H1 (cell line): ENCODE results near the gene OTUD4. TPM values are rescaled to one million over a fixed set of nuclear protein-coding genes. Genes with fewer than 3 reads are reported as not detected.

ENCODE experiments used
- CHD7 ChIP-seq: fragments of 300-600 bp; sonication (generic); IDR thresholded peaks from 2 replicates; pipeline ENCODE4 v1.7.1; 2012; ENCODE audit warnings: low read length, moderate library complexity, mild to moderate bottlenecking, inconsistent platforms; ENCODE audit not compliant: insufficient replicate concordance
- EGR1 ChIP-seq: IDR thresholded peaks from 2 replicates; pipeline ENCODE4 v1.6.1; 2011; ENCODE audit warnings: low read depth, low read length, borderline replicate concordance
- GABPA ChIP-seq: IDR thresholded peaks from 2 replicates; pipeline ENCODE4 v1.6.1; 2011; ENCODE audit warnings: mild to moderate bottlenecking, low read length, moderate library complexity, borderline replicate concordance; ENCODE audit not compliant: insufficient read depth
- POLR2AphosphoS5 ChIP-seq: IDR thresholded peaks from 2 replicates; pipeline ENCODE4 v1.6.1; 2011; ENCODE audit warnings: low read depth, low read length
- SAP30 ChIP-seq: fragments of 300-600 bp; sonication (generic); IDR thresholded peaks from 2 replicates; pipeline ENCODE4 v1.7.1; 2012; ENCODE audit warnings: low read length, moderate library complexity, mild to moderate bottlenecking, inconsistent platforms; ENCODE audit not compliant: insufficient read depth, insufficient replicate concordance
- TAF1 ChIP-seq: IDR thresholded peaks from 2 replicates; pipeline ENCODE4 v1.6.1; 2011; ENCODE audit warnings: mild to moderate bottlenecking, low read depth, low read length
- polyA plus RNA-seq, 7 experiments: library from polyadenylated mRNA; depleted of rRNA in 3 of 7; stranded (reverse) in 5 of 7; unstranded in 2 of 7; fragments of >200 nt in 5 of 7; fragments of 200-250 nt in 2 of 7; gene quantifications; 1 replicate in 5 of 7; 2 replicates in 1 of 7; 4 replicates in 1 of 7; pipeline versions ENCODE4 v1.2.1 to v1.2.3, GENCODE V29; 2011 to 2013; ENCODE audit warnings: missing spikeins in 2 of 7, mixed read lengths in 2 of 7
- total RNA-seq: library from RNA; stranded (reverse); fragmentation: NEBNext Ultra II Directional; extraction: Animal tissue kit (Norgen Biotek cat#: 25700); gene quantifications from 2 replicates; pipeline ENCODE4 v1.2.1, GENCODE V29; 2021

The OTUD4 gene
- total and polyA plus RNA-seq, 2 of the 8 experiments (the other 6 are each of a cell fraction or from before 2014, with no cell fraction given), result 17.4 to 57.0 TPM

GRCh38 chr4:145101091-145101490 is 79.3 kb downstream of the OTUD4 start (continued):
- TF ChIP-seq CHD7, result no peak
- no peak for TF ChIP-seq EGR1
- no peak for TF ChIP-seq TAF1
- TF ChIP-seq GABPA, result no peak
- TF ChIP-seq POLR2AphosphoS5, result no peak
- no peak for TF ChIP-seq SAP30
- TF ChIP-seq, all 59 proteins: peak for 0
